ENCODE measurements around the gene SZRD1. TPM values are rescaled to one million over a fixed set of nuclear protein-coding genes. Genes with fewer than 3 reads are reported as not detected.
A peak's percentile ranks its signal among the peaks of the same experiment; 100 is the strongest.

SZRD1 gene
- total and polyA plus RNA-seq, 2 of the 8 experiments (the other 6 are each of a cell fraction or from before 2014, with no cell fraction given) = 97.8 to 108 TPM

- TF ChIP-seq ASH2L (IDR thresholded peaks at IDR 0.05; ENCODE audit: low read length) (peak; percentile 92), NRF1 (IDR thresholded peaks at IDR 0.05; ENCODE audit: low read depth, low read length) (peak; percentile 84), TBP (IDR thresholded peaks at IDR 0.05; ENCODE audit: low read depth, low read length) (peak; percentile 59; the same call in 1 of the 2 replicates), EP300 (IDR thresholded peaks at IDR 0.05; ENCODE audit: borderline replicate concordance in 1 of 2, low read depth in 2 of 2, low read length in 2 of 2) (peak in 1 of 2 experiments; percentile 16; a peak in 1 of 3 replicates), RXRA (IDR thresholded peaks at IDR 0.05; ENCODE audit: insufficient read depth, low read depth, low read length) (no peak), GABPA (IDR thresholded peaks at IDR 0.05; ENCODE audit: borderline replicate concordance, insufficient read depth, low read length) (no peak), CHD1 (IDR thresholded peaks at IDR 0.05; ENCODE audit: low read depth, low read length) (no peak), TAF1 (IDR thresholded peaks at IDR 0.05; ENCODE audit: low read depth, low read length) (peak; percentile 78), POLR2AphosphoS5 (IDR thresholded peaks at IDR 0.05; ENCODE audit: low read depth, low read length) (peak; percentile 88; the same call in 1 of the 2 replicates), E2F6 (IDR thresholded peaks at IDR 0.05) (peak; percentile 39; the same call in 1 of the 2 replicates), PHF8 (conservative IDR thresholded peaks at IDR 0.05; ENCODE audit: low read depth, low read length) (peak; percentile 96), RAD21 (IDR thresholded peaks at IDR 0.05 in 1 of 2, conservative IDR thresholded peaks at IDR 0.05 in 1 of 2; ENCODE audit: low read depth in 2 of 2, low read length in 2 of 2) (peak in 1 of 2 experiments; percentile 33; a peak in 1 of 4 replicates), HDAC2 (IDR thresholded peaks at IDR 0.05; ENCODE audit: borderline replicate concordance in 1 of 2, low read depth in 2 of 2, low read length in 2 of 2) (peak in 1 of 2 experiments; percentile 77; a peak in 1 of 4 replicates), CREB1 (IDR thresholded peaks at IDR 0.05) (peak; percentile 84), CHD2 (IDR thresholded peaks at IDR 0.05; ENCODE audit: low read length) (no peak), BRCA1 (IDR thresholded peaks at IDR 0.05; ENCODE audit: low read depth, low read length) (no peak), BCL11A (IDR thresholded peaks at IDR 0.05; ENCODE audit: low read depth in 2 of 2, low read length in 2 of 2) (no peak), SRF (IDR thresholded peaks at IDR 0.05; ENCODE audit: low read depth, low read length) (no peak), POLR2A (IDR thresholded peaks at IDR 0.05; ENCODE audit: control extremely low read depth in 1 of 2, low read depth in 2 of 2, low read length in 2 of 2) (peak; percentile 66 to 72), CTBP2 (IDR thresholded peaks at IDR 0.05; ENCODE audit: borderline replicate concordance, insufficient read depth, insufficient read length, low read length) (no peak)
- TF ChIP-seq, protein P1, sequence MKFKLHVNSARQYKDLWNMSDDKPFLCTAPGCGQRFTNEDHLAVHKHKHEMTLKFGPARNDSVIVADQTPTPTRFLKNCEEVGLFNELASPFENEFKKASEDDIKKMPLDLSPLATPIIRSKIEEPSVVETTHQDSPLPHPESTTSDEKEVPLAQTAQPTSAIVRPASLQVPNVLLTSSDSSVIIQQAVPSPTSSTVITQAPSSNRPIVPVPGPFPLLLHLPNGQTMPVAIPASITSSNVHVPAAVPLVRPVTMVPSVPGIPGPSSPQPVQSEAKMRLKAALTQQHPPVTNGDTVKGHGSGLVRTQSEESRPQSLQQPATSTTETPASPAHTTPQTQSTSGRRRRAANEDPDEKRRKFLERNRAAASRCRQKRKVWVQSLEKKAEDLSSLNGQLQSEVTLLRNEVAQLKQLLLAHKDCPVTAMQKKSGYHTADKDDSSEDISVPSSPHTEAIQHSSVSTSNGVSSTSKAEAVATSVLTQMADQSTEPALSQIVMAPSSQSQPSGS (IDR thresholded peaks at IDR 0.05; ENCODE audit: low read length) = no peak
Observed at GRCh38 chr1:16351994-16352841, 14.8 kb upstream of the SZRD1 start, which contains the start of gene FBXO42 (continued).

Data from H1 (cell line).